ENCODE data around the gene DIPK1A. TPM values are rescaled to one million over a fixed set of nuclear protein-coding genes. Genes with fewer than 3 reads are reported as not detected.

Gene DIPK1A
- total RNA-seq, 2 donors from 2014 or later = 14.3 to 14.4 TPM

DNA sequence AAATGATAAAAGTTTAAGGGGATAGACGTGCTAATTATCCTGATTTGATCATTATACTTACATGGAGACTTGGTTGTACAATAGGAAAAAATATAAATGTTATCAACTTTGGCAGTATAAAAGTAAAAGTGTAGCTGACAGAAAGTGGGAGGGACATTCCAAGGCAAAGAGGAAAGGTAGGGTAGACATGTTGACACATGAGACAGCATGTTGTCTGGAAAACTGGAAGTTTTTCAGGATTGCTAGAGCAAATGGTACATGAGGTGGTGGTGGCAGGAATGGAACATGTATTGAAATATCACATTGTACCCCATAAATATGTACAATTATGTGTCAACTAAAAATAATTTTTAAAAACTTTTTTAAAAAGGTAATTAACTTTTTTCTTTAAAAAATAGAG, 13.2 kb downstream of the DIPK1A start:
- DNase-seq = no peak
- H3K36me3 ChIP-seq = no peaks in the 10 kb centered on the region
- TF ChIP-seq, protein P1, sequence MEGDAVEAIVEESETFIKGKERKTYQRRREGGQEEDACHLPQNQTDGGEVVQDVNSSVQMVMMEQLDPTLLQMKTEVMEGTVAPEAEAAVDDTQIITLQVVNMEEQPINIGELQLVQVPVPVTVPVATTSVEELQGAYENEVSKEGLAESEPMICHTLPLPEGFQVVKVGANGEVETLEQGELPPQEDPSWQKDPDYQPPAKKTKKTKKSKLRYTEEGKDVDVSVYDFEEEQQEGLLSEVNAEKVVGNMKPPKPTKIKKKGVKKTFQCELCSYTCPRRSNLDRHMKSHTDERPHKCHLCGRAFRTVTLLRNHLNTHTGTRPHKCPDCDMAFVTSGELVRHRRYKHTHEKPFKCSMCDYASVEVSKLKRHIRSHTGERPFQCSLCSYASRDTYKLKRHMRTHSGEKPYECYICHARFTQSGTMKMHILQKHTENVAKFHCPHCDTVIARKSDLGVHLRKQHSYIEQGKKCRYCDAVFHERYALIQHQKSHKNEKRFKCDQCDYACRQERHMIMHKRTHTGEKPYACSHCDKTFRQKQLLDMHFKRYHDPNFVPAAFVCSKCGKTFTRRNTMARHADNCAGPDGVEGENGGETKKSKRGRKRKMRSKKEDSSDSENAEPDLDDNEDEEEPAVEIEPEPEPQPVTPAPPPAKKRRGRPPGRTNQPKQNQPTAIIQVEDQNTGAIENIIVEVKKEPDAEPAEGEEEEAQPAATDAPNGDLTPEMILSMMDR (IDR thresholded peaks at IDR 0.05) = no peak
- peaks cover 8% of the 10 kb centered on the region for H3K4me1 ChIP-seq
- no peak overlapping the region for H3K4me3 ChIP-seq
- no peak overlapping the region for H3K9ac ChIP-seq (ENCODE audit: low read depth in 2 of 2, low read length in 2 of 2)
- H3K27me3 ChIP-seq = no peaks in the 10 kb centered on the region
- no peak overlapping the region for H3K27ac ChIP-seq
- no peaks in the 10 kb centered on the region for H3K9me3 ChIP-seq
- intact Hi-C loops (cut with DNase I) = no loop called here

DNA sequence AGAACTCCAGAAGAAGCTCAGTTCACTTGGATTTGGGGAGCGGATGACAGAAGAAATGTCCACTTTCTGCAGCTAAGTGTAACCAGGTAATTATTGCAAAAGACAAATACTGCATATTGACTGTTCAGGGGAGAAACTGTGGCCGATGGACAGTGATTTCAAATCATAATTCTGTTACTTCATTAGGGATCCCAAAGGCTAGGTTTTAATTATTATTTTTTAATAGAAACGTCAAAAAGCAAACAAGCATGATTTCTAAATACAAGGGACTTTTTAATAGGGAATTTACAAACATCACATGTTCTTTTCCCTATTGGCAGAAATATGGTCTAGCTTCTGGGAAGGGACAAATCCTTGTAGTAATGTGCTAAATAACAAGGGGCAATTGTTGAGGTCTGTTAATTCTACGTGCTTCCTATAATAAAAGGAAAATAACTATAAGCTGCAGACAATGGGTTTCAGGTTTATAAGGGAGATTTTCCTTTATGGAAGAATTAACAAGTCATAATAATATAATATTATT, 15.5 kb downstream of the DIPK1A start:
- Histone ChIP-seq H3K9ac (ENCODE audit: low read depth in 2 of 2, low read length in 2 of 2) (no peak overlapping the region), H3K4me1 (peaks cover 6% of the 10 kb centered on the region), H3K36me3 (no peaks in the 10 kb centered on the region), H3K9me3 (no peaks in the 10 kb centered on the region), H3K4me3 (no peak overlapping the region), H3K27ac (no peak overlapping the region), H3K27me3 (no peaks in the 10 kb centered on the region)
- TF ChIP-seq, protein P1 (IDR thresholded peaks at IDR 0.05) = no peak
- intact Hi-C loops (cut with DNase I) = no loop called here
- DNase-seq = no peak

DNA sequence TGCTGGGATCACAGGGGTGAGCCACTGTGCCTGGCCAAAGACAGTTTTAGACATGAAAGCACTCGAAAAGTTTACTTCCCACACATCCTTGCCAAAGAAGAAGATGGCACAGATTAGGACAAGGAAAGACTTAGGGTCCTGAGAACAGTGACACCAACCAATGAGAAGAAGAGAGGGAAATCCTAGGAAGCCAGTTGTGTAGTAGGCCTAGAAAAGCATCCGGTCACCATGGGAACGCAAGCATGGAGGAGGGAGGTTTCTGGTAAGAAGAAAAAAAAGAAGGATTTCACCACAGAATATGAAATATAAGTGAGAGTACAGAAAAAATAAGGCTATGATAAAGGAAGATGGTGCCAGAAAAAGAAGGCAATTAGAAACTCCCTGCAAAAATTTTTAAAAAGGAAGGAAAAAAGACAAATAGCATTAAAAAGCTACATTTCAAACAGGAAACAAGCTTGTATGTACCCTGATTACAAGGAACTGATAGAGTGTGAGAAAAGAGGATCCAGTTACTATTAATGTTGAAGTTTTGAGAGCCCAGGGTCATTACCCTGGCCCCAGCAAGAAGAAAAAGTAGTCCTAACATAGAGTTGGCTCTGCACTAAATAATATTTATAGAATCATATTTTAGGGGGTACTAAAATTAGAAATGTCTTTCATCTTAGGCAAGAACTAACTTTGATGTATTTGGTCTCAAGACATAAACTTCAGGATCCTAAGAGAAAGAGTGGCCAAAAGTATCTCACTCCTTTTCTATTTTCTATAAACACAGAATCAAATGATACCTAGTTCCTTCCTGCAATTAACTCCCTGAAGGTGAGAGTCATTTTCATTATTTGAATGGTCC, 16.1 kb downstream of the DIPK1A start:
- TF ChIP-seq, protein P1 (IDR thresholded peaks at IDR 0.05) = no peak
- Histone ChIP-seq H3K27ac (no peak overlapping the region), H3K36me3 (no peaks in the 10 kb centered on the region), H3K4me3 (no peak overlapping the region), H3K9me3 (no peaks in the 10 kb centered on the region), H3K27me3 (no peaks in the 10 kb centered on the region), H3K9ac (ENCODE audit: low read depth in 2 of 2, low read length in 2 of 2) (peak overlapping the region in 1 of 2 donors; percentile 38), H3K4me1 (no peaks in the 10 kb centered on the region)
- intact Hi-C loops (cut with DNase I) = no loop called here
- no peak for DNase-seq

DNA sequence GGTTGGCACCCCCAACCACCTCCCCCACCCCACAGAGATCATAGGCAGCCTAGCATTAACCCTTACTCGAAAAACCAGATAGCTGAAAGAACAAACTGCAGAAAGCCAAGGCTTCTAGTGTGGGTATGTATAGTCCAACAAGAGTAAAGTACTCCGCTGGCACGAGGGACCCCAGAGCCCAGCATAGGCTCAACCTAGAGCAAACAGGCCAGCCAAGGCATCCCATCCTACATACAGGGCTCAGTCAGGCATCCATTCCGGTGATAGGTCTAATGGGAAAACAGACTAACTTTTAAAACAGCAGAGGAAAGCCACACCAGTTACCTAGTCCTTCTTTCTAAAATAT, 17.8 kb downstream of the DIPK1A start:
- H3K27ac ChIP-seq = no peak overlapping the region
- intact Hi-C loops (cut with DNase I) = no loop called here

DNA sequence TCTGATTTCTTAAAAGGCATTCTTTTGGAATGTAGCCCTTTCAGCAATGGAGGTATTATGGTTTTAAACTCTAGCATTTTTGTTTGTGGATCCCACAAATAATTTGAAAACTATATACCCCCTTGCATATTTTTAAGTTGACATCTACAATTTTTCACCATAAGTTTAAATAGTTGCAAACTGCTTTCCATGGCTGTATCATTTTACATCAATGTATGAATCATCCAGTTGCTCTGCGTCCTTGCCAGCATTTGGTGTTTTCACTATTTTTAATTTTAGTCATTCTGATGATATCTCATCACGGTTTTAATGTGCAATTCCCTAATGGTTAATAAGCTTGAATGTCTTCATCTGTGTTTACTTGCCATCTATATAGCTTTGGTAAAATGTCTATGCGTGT, 20.7 kb downstream of the DIPK1A start:
- TF ChIP-seq, protein P1 (IDR thresholded peaks at IDR 0.05) = no peak
- Histone ChIP-seq H3K27ac (no peak overlapping the region), H3K4me1 (no peaks in the 10 kb centered on the region), H3K36me3 (no peaks in the 10 kb centered on the region), H3K9ac (ENCODE audit: low read depth in 2 of 2, low read length in 2 of 2) (no peak overlapping the region), H3K4me3 (no peak overlapping the region), H3K27me3 (no peaks in the 10 kb centered on the region), H3K9me3 (no peaks in the 10 kb centered on the region)
- intact Hi-C loops (cut with DNase I) = no loop called here
- no peak for DNase-seq

More for the DNA sequence above, 17.8 kb downstream of the DIPK1A start:
- H3K27me3 ChIP-seq = no peaks in the 10 kb centered on the region
- no peak for DNase-seq
- H3K4me1 ChIP-seq = no peaks in the 10 kb centered on the region
- no peaks in the 10 kb centered on the region for H3K36me3 ChIP-seq
- no peaks in the 10 kb centered on the region for H3K9me3 ChIP-seq
- TF ChIP-seq, protein P1 (IDR thresholded peaks at IDR 0.05) = no peak
- no peak overlapping the region for H3K9ac ChIP-seq (ENCODE audit: low read depth in 2 of 2, low read length in 2 of 2)
- H3K4me3 ChIP-seq = no peak overlapping the region

All from colonic mucosa (tissue), 4 donors.